K562 (cell line): Measurements from ENCODE around the gene IL7R. TPM values are rescaled to one million over a fixed set of nuclear protein-coding genes. Genes with fewer than 3 reads are reported as not detected.

Source experiments
- ATAC-seq: fragments of 200-7000 bp; cut with Tn5 transposase; 3 replicates; pipeline ENCODE4 v1.9.1; 2020; ENCODE audit warnings: moderate library complexity
- BruUV-seq: library from RNA; stranded (reverse); fragments of 400-500 nt; replicated peaks from 2 replicates; lab custom pipeline; 2021; lab: Mats Ljungman, UMichigan
- CTCF ChIA-PET: fragments of 300-600 bp; formaldehyde crosslinking; extraction: SDS; loops from one replicate; lab custom pipeline; 2021; ENCODE audit warnings: low intra/inter-chr PET ratio; lab: Yijun Ruan, JAX
- POLR2A ChIA-PET: fragments of 300-600, 350-650 bp; sonication (Branson Sonifier 250); formaldehyde crosslinking; extraction: SDS; loops from one replicate; lab custom pipeline; 2021; ENCODE audit warnings: antibody characterized with exemption, inconsistent platforms; lab: Yijun Ruan, JAX
- DNase-seq, 4 experiments: peaks; one replicate each; pipeline versions ENCODE4 v3.0.0 to v3.0.0-alpha.2; 2011 to 2018; ENCODE audit warnings: low spot score in 3 of 4, mixed read lengths in 3 of 4; ENCODE audit errors: extremely low read depth in 1 of 4
- FAIRE-seq: peaks from 2 replicates; lab custom pipeline; 2011; peaks lifted over from hg19 to GRCh38; lab: Jason Lieb, UNC
- H2AFZ ChIP-seq: 2 replicates; pipeline ENCODE4 v1.6.0; 2011; ENCODE audit warnings: low read depth, low read length, control low read depth, inconsistent platforms
- H3K27ac ChIP-seq: fragments of 200-600 bp; 3 replicates; pipeline ENCODE4 v1.8.0; 2011; ENCODE audit warnings: low read depth, mild to moderate bottlenecking, control low read depth, inconsistent platforms, low read length, moderate library complexity, mixed read lengths; ENCODE audit errors: extremely low read depth
- H3K27me3 ChIP-seq, 2 experiments: fragments of 300-600 bp in 1 of 2; 2 replicates in 1 of 2; 3 replicates in 1 of 2; pipeline versions ENCODE4 v1.6.0 to v1.8.0; 2011; ENCODE audit warnings: inconsistent platforms in 2 of 2, low read length in 2 of 2, mild to moderate bottlenecking in 1 of 2, mixed read lengths in 1 of 2, moderate library complexity in 1 of 2; ENCODE audit not compliant: control insufficient read depth in 2 of 2, insufficient read depth in 2 of 2
- H3K36me3 ChIP-seq: fragments of 300-600 bp; 3 replicates; pipeline ENCODE4 v1.8.0; 2011; ENCODE audit warnings: mild to moderate bottlenecking, low read length, inconsistent platforms; ENCODE audit not compliant: control insufficient read depth, insufficient read depth
- H3K4me1 ChIP-seq, 2 experiments: fragments of 200-600 bp in 1 of 2; replicated peaks in 1 of 2; 2 replicates in 1 of 2; 3 replicates in 1 of 2; pipeline versions ENCODE4 v1.5.1 to v1.8.0; 2011; ENCODE audit warnings: inconsistent platforms in 2 of 2, low read length in 2 of 2, mild to moderate bottlenecking in 1 of 2, mixed read lengths in 1 of 2, moderate library complexity in 1 of 2; ENCODE audit not compliant: control insufficient read depth in 2 of 2, insufficient read depth in 2 of 2
- H3K4me2 ChIP-seq: 2 replicates; pipeline ENCODE4 v1.6.1; 2011; ENCODE audit warnings: low read length, control low read depth, inconsistent platforms, mixed read lengths; ENCODE audit not compliant: insufficient read depth
- H3K4me3 ChIP-seq: fragments of 200-600 bp; sonication (generic), shearing (Covaris generic); 2 replicates; pipeline ENCODE4 v1.5.1; 2016; ENCODE audit warnings: control low read depth, inconsistent platforms
- H3K79me2 ChIP-seq: fragments of 200-600 bp; 3 replicates; pipeline ENCODE4 v1.8.0; 2011; ENCODE audit warnings: low read length, inconsistent platforms; ENCODE audit not compliant: control insufficient read depth, insufficient read depth
- H3K9ac ChIP-seq, 2 experiments: 2 replicates each; pipeline versions ENCODE4 v1.6.0 to v1.6.1; 2011; ENCODE audit warnings: low read depth in 2 of 2, low read length in 2 of 2, control low read depth in 1 of 2, inconsistent platforms in 1 of 2, mild to moderate bottlenecking in 1 of 2, mixed read lengths in 1 of 2; ENCODE audit not compliant: insufficient read depth in 1 of 2
- H3K9me1 ChIP-seq: one replicate; pipeline ENCODE4 v1.6.0; 2011; ENCODE audit warnings: inconsistent platforms, mild to moderate bottlenecking, low read length, moderate library complexity; ENCODE audit not compliant: control insufficient read depth, insufficient read depth
- H3K9me3 ChIP-seq: replicated peaks from 2 replicates; pipeline ENCODE4 v1.5.1; 2011; ENCODE audit warnings: low read depth, low read length, inconsistent platforms; ENCODE audit not compliant: control insufficient read depth, insufficient read depth
- H4K20me1 ChIP-seq: replicated peaks from 2 replicates; pipeline ENCODE4 v1.6.1; 2011; ENCODE audit warnings: low read length, inconsistent platforms, mixed read lengths; ENCODE audit not compliant: control insufficient read depth, insufficient read depth
- DPF2 ChIP-seq: fragments of 450-650 bp; IDR thresholded peaks from 2 replicates; pipeline ENCODE4 v1.6.1; 2016
- ELF1 ChIP-seq: fragments of 200-800 bp; sonication (Bioruptor generic); IDR thresholded peaks from 2 replicates; pipeline ENCODE4 v1.6.1; 2016; ENCODE audit warnings: missing genetic modification characterization, missing compliant biosample characterization
- FOXJ2 ChIP-seq: fragments of 200-800 bp; sonication (Bioruptor generic); IDR thresholded peaks from 2 replicates; pipeline ENCODE4 v1.6.1; 2016; ENCODE audit warnings: missing genetic modification characterization, missing compliant biosample characterization
- HNRNPUL1 ChIP-seq: fragments of 200-400 bp; formaldehyde crosslinking; IDR thresholded peaks from 2 replicates; pipeline ENCODE4 v1.6.1; 2017; ENCODE audit warnings: low read length
- POU5F1 ChIP-seq: fragments of 150-350 bp; IDR thresholded peaks from 2 replicates; pipeline ENCODE4 v1.6.1; 2014; ENCODE audit warnings: borderline replicate concordance, low read length, low read depth, mild to moderate bottlenecking; ENCODE audit not compliant: partially characterized antibody
- STAG1 ChIP-seq: sonication (generic); formaldehyde crosslinking; IDR thresholded peaks from 2 replicates; pipeline ENCODE4 v1.5.0; 2020; ENCODE audit warnings: missing genetic modification reagents, borderline replicate concordance
- TAF7 ChIP-seq: fragments of 450-650 bp; IDR thresholded peaks from 2 replicates; pipeline ENCODE4 v1.6.1; 2016; ENCODE audit warnings: missing genetic modification characterization, missing compliant biosample characterization
- ZNF121 ChIP-seq: sonication (generic); formaldehyde crosslinking; conservative IDR thresholded peaks from 2 replicates; pipeline ENCODE4 v1.8.0; 2022; ENCODE audit warnings: missing genetic modification reagents
- ZNF551 ChIP-seq: fragments of 250-450 bp; sonication (Bioruptor Pico); IDR thresholded peaks from 2 replicates; pipeline ENCODE4 v1.5.0; 2021; ENCODE audit warnings: mild to moderate bottlenecking, moderate library complexity
- ZNF785 ChIP-seq: fragments of 250-450 bp; sonication (Bioruptor Pico); IDR thresholded peaks from 2 replicates; pipeline ENCODE4 v1.4.0; 2020; ENCODE audit warnings: mild to moderate bottlenecking
- in situ Hi-C: fragments of 300-500 bp; cut with MboI; formaldehyde crosslinking; loops from 4 replicates; pipeline ENCODE4 v1.15.0; 2018; ENCODE audit warnings: inconsistent platforms, mixed read lengths
- intact Hi-C: fragments of 100-400 bp; cut with micrococcal nuclease; formaldehyde crosslinking; loops from 2 replicates; pipeline ENCODE4 v1.14.2; 2022
- polyA plus RNA-seq, 8 experiments: library from polyadenylated mRNA; depleted of rRNA in 4 of 8; stranded (reverse) in 5 of 8; unstranded in 3 of 8; fragments of >200 nt; fragmentation: Nextera tagmentation in 2 of 8; fragmentation: Illumina TruSeq in 1 of 8; extraction: Ambion mirVana in 2 of 8; extraction: Trizol in 1 of 8; gene quantifications; 2 replicates each; pipeline versions ENCODE4 v1.2.1 to v1.2.3, GENCODE V29; 2011 to 2014; ENCODE audit warnings: inconsistent platforms in 1 of 8, missing spikeins in 1 of 8
- total RNA-seq, 7 experiments: library from RNA; depleted of rRNA in 6 of 7; stranded (reverse); fragments of >200 nt in 6 of 7; fragmentation: Illumina TruSeq in 2 of 7; extraction: Trizol in 2 of 7; gene quantifications; 2 replicates each; pipeline versions ENCODE4 v1.2.1 to v1.2.3, GENCODE V29; 2011 to 2021; ENCODE audit warnings: low replicate concordance in 1 of 7

The IL7R gene
- total and polyA plus RNA-seq, 9 of the 15 experiments (the other 6 are each of a cell fraction or from before 2014, with no cell fraction given) = 0.04 to 0.98 (median 0.09) TPM; not detected in 3

DNA sequence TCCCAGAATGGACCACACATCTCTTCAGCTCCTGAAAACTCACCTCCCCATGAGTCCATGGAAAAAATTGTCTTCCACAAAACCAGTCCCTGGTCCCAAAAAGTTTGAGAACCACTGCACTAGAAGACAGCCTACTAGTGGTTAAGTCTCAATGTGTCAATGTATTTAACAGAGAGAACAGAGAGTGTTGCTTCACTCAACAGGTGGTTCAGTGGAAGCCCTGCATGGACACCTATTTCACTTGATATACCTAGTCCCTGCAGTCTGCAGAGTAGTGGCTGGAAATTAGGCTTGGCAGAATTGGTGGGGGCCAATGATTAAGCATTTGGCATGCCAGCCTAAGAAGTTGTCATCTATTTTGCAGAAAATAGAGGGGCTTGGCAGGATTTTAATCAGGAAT lies 23.0 kb downstream of the IL7R start:
- Histone ChIP-seq H4K20me1 (no peaks in the 10 kb centered on the region), H3K4me2 (no peak overlapping the region), H3K79me2 (no peaks in the 10 kb centered on the region), H3K36me3 (no peaks in the 10 kb centered on the region), H3K27me3 (no peaks in the 10 kb centered on the region), H3K9me3 (no peaks in the 10 kb centered on the region), H3K9ac (no peak overlapping the region), H2AFZ (no peak overlapping the region), H3K9me1 (no peaks in the 10 kb centered on the region), H3K4me1 (no peaks in the 10 kb centered on the region), H3K4me3 (no peak overlapping the region), H3K27ac (no peak overlapping the region)
- DNase-seq (no peak), FAIRE-seq (no peak), ATAC-seq (no peak)
- ChIA-PET POLR2A (no interaction called here), CTCF (no interaction called here)
- TF ChIP-seq ZNF551 (CRISPR knock-in tag) (no peak), ELF1 (tag) (no peak), FOXJ2 (no peak), DPF2 (no peak), TAF7 (tag) (no peak), HNRNPUL1 (no peak), ZNF121 (CRISPR knock-in tag) (no peak), POU5F1 (no peak), STAG1 (CRISPR knock-in tag) (no peak), ZNF785 (CRISPR knock-in tag) (no peak)
- in situ Hi-C loops (no loop called here), intact Hi-C loops (no loop called here)
- no TSS peak for BruUV-seq
